ENCODE data around the gene DRAM1. TPM values are rescaled to one million over a fixed set of nuclear protein-coding genes. Genes with fewer than 3 reads are reported as not detected.

The DRAM1 gene
- total RNA-seq, 4 donors from 2014 or later = 3.7 to 20.1 (median 8.7) TPM

DNA sequence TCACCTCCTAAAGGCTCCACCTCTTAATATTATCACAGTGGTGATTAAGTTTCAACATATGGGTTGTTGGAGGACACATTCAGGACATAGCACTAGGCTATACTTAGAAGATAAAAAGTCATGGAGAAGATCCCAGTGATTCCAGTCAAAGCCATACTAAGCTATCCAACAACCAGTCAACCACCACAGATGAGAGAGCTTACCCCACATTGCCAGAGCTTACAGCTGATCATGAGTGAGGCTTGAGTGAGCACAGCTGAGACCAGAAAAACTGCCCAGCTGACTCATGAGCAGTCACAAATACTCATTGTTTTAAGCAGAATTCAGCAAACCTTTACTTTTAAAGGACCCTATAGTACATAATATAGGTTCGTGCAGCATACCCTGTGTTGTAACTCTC lies 85.1 kb downstream of the DRAM1 start:
- DNase-seq = no peak
- in situ Hi-C loops (cut with MboI; ENCODE audit: low pct_ligation_motif_present in 1 of 4, low pct_unique_long_range_greater_than_20kb in 1 of 4, low sequenced_read_pairs in 3 of 4) (no loop called here), intact Hi-C loops (cut with DNase I; ENCODE audit: low total_unique reads) (no loop called here)
- no peak overlapping the region for H3K27ac ChIP-seq
- no peaks in the 10 kb centered on the region for H3K4me1 ChIP-seq
- no peaks in the 10 kb centered on the region for H3K27me3 ChIP-seq
- WGBS, 2 donors (ENCODE audit: low coverage in 1 of 2) = 63 to 80% methylated on average over 1 of the region's 1 CpG
- no peaks in the 10 kb centered on the region for H3K36me3 ChIP-seq
- H3K4me3 ChIP-seq = no peak overlapping the region
- TF ChIP-seq EP300 (IDR thresholded peaks at IDR 0.05; ENCODE audit: low read depth) = no peak
- TF ChIP-seq, protein P1, sequence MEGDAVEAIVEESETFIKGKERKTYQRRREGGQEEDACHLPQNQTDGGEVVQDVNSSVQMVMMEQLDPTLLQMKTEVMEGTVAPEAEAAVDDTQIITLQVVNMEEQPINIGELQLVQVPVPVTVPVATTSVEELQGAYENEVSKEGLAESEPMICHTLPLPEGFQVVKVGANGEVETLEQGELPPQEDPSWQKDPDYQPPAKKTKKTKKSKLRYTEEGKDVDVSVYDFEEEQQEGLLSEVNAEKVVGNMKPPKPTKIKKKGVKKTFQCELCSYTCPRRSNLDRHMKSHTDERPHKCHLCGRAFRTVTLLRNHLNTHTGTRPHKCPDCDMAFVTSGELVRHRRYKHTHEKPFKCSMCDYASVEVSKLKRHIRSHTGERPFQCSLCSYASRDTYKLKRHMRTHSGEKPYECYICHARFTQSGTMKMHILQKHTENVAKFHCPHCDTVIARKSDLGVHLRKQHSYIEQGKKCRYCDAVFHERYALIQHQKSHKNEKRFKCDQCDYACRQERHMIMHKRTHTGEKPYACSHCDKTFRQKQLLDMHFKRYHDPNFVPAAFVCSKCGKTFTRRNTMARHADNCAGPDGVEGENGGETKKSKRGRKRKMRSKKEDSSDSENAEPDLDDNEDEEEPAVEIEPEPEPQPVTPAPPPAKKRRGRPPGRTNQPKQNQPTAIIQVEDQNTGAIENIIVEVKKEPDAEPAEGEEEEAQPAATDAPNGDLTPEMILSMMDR (IDR thresholded peaks at IDR 0.05) = no peak
- no peak for TF ChIP-seq POLR2AphosphoS5 (IDR thresholded peaks at IDR 0.05)
- TF ChIP-seq POLR2A (IDR thresholded peaks at IDR 0.05) = no peak
- H3K9me3 ChIP-seq = no peaks in the 10 kb centered on the region

- Histone ChIP-seq H3K9me3 (no peaks in the 10 kb centered on the region), H3K27ac (no peak overlapping the region), H3K4me3 (no peak overlapping the region), H3K4me1 (no peaks in the 10 kb centered on the region), H3K27me3 (no peaks in the 10 kb centered on the region), H3K36me3 (no peaks in the 10 kb centered on the region)
- no peak for DNase-seq
- in situ Hi-C loops (cut with MboI; ENCODE audit: low pct_ligation_motif_present in 1 of 4, low pct_unique_long_range_greater_than_20kb in 1 of 4, low sequenced_read_pairs in 3 of 4) (no loop called here), intact Hi-C loops (cut with DNase I; ENCODE audit: low total_unique reads) (no loop called here)
- TF ChIP-seq, protein P1 (IDR thresholded peaks at IDR 0.05) = no peak
- TF ChIP-seq POLR2A (IDR thresholded peaks at IDR 0.05) = no peak
- TF ChIP-seq POLR2AphosphoS5 (IDR thresholded peaks at IDR 0.05) = no peak
- TF ChIP-seq EP300 (IDR thresholded peaks at IDR 0.05; ENCODE audit: low read depth) = no peak
- 20% methylated on average over 1 of the region's 1 CpG for WGBS, 2 donors (ENCODE audit: low coverage in 1 of 2)
Observed at GRCh38 chr12:101963697-101964096, 86.3 kb downstream of the DRAM1 start.

DNA sequence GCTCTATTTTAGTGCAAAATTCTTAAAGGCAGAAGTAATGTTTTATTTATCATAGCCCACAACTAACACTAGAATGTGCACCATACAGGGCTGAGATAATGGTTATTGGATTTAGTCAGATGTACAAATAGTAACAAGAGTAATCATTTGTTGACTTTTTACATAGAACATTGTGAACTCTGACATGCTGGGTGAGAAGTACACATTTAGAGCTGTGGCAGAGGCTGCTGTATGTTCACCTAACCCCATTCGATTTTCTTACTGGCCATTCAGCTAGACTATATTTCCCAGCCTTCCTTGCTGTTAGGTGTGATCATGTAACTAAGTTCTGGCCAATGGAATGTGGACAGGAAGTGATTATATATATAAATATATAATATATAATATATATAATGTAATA lies 89.1 kb downstream of the DRAM1 start:
- H3K27ac ChIP-seq = no peak overlapping the region
- no peaks in the 10 kb centered on the region for H3K27me3 ChIP-seq
- TF ChIP-seq POLR2A (IDR thresholded peaks at IDR 0.05) = no peak
- no peak for TF ChIP-seq EP300 (IDR thresholded peaks at IDR 0.05; ENCODE audit: low read depth)
- TF ChIP-seq POLR2AphosphoS5 (IDR thresholded peaks at IDR 0.05) = no peak
- TF ChIP-seq, protein P1 (IDR thresholded peaks at IDR 0.05) = no peak
- no peak overlapping the region for H3K4me3 ChIP-seq
- intact Hi-C loops (cut with DNase I; ENCODE audit: low total_unique reads) (no loop called here), in situ Hi-C loops (cut with MboI; ENCODE audit: low pct_ligation_motif_present in 1 of 4, low pct_unique_long_range_greater_than_20kb in 1 of 4, low sequenced_read_pairs in 3 of 4) (no loop called here)
- H3K4me1 ChIP-seq = no peaks in the 10 kb centered on the region
- no peak for DNase-seq
- 81 to 88% methylated on average over 1 of the region's 1 CpG for WGBS, 2 donors (ENCODE audit: low coverage in 1 of 2)
- H3K9me3 ChIP-seq = no peaks in the 10 kb centered on the region
- no peaks in the 10 kb centered on the region for H3K36me3 ChIP-seq

- no peak for TF ChIP-seq POLR2AphosphoS5 (IDR thresholded peaks at IDR 0.05)
- TF ChIP-seq EP300 (IDR thresholded peaks at IDR 0.05; ENCODE audit: low read depth) = no peak
- TF ChIP-seq, protein P1 (IDR thresholded peaks at IDR 0.05) = no peak
- TF ChIP-seq POLR2A (IDR thresholded peaks at IDR 0.05) = no peak
- H3K27me3 ChIP-seq = no peaks in the 10 kb centered on the region
- no peak overlapping the region for H3K27ac ChIP-seq
- DNase-seq = no peak
- in situ Hi-C loops (cut with MboI; ENCODE audit: low pct_ligation_motif_present in 1 of 4, low pct_unique_long_range_greater_than_20kb in 1 of 4, low sequenced_read_pairs in 3 of 4) = no loop called here
- H3K9me3 ChIP-seq = no peaks in the 10 kb centered on the region
- H3K36me3 ChIP-seq = no peaks in the 10 kb centered on the region
- no peaks in the 10 kb centered on the region for H3K4me1 ChIP-seq
- WGBS, 2 donors (ENCODE audit: low coverage in 1 of 2) = 60 to 73% methylated on average over 1 to 4 of the region's 4 CpGs
- intact Hi-C loops (cut with DNase I; ENCODE audit: low total_unique reads) = no loop called here
- no peak overlapping the region for H3K4me3 ChIP-seq
Observed at GRCh38 chr12:101967506-101967905, 90.1 kb downstream of the DRAM1 start.

Data from transverse colon (tissue), 4 donors.